H9 (cell line): ENCODE results near the gene C6orf62. TPM values are rescaled to one million over a fixed set of nuclear protein-coding genes. Genes with fewer than 3 reads are reported as not detected.
A peak's percentile ranks its signal among the peaks of the same experiment; 100 is the strongest.
"Not testable (repeated sequence)": the region's sequence is repeated elsewhere in the genome, so short reads cannot be mapped to it uniquely, and the experiment has no call there.

Source experiments
- DNase-seq: peaks from one replicate; pipeline ENCODE4 v3.0.0-alpha.2; 2017
- H2AFZ ChIP-seq: one replicate; pipeline ENCODE4 v1.6.1; 2013; ENCODE audit warnings: mild to moderate bottlenecking, low read length, control low read depth, moderate library complexity
- H2AK5ac ChIP-seq: 2 replicates; pipeline ENCODE4 v1.6.1; 2013; ENCODE audit warnings: low read length, control low read depth, mixed read lengths; ENCODE audit not compliant: insufficient read length
- H2BK120ac ChIP-seq: one replicate; pipeline ENCODE4 v1.6.1; 2013; ENCODE audit warnings: low read depth, mild to moderate bottlenecking, low read length, control low read depth, inconsistent platforms; ENCODE audit not compliant: poor library complexity, severe bottlenecking
- H2BK12ac ChIP-seq: 2 replicates; pipeline ENCODE4 v1.6.1; 2013; ENCODE audit warnings: low read length, control low read depth, mixed read lengths, low read depth; ENCODE audit not compliant: insufficient read length
- H2BK15ac ChIP-seq: 2 replicates; pipeline ENCODE4 v1.6.1; 2013; ENCODE audit warnings: low read depth, low read length, control low read depth
- H2BK20ac ChIP-seq: one replicate; pipeline ENCODE4 v1.6.1; 2013; ENCODE audit warnings: low read depth, mild to moderate bottlenecking, low read length, control low read depth, inconsistent platforms; ENCODE audit not compliant: poor library complexity, severe bottlenecking
- H2BK5ac ChIP-seq: 2 replicates; pipeline ENCODE4 v1.6.1; 2013; ENCODE audit warnings: low read length, control low read depth, mixed read lengths; ENCODE audit not compliant: insufficient read length
- H3K14ac ChIP-seq: 2 replicates; pipeline ENCODE4 v1.6.1; 2013; ENCODE audit warnings: low read length, control low read depth; ENCODE audit not compliant: insufficient read depth
- H3K18ac ChIP-seq: 2 replicates; pipeline ENCODE4 v1.6.1; 2013; ENCODE audit warnings: low read depth, mild to moderate bottlenecking, mixed read lengths, low read length, control low read depth; ENCODE audit not compliant: insufficient read length
- H3K23ac ChIP-seq: 2 replicates; pipeline ENCODE4 v1.6.1; 2013; ENCODE audit warnings: low read length, control low read depth, mixed read lengths, low read depth; ENCODE audit not compliant: insufficient read length
- H3K23me2 ChIP-seq: 2 replicates; pipeline ENCODE4 v1.6.1; 2013; ENCODE audit warnings: low read depth, mild to moderate bottlenecking, mixed read lengths, low read length, control low read depth; ENCODE audit not compliant: insufficient read length, poor library complexity, severe bottlenecking
- H3K27ac ChIP-seq: 2 replicates; pipeline ENCODE4 v1.5.1; 2013; ENCODE audit warnings: low read length, control low read depth, mixed read lengths, low read depth; ENCODE audit not compliant: insufficient read length
- H3K27me3 ChIP-seq: 2 replicates; pipeline ENCODE4 v1.6.1; 2013; ENCODE audit warnings: low read length, control low read depth, inconsistent platforms; ENCODE audit not compliant: insufficient read depth
- H3K4ac ChIP-seq: 2 replicates; pipeline ENCODE4 v1.6.1; 2013; ENCODE audit warnings: low read depth, mild to moderate bottlenecking, control low read depth, inconsistent platforms, low read length, moderate library complexity
- H3K4me1 ChIP-seq: 2 replicates; pipeline ENCODE4 v1.6.1; 2013; ENCODE audit warnings: low read length, control low read depth, inconsistent platforms; ENCODE audit not compliant: insufficient read depth
- H3K4me2 ChIP-seq: 2 replicates; pipeline ENCODE4 v1.6.1; 2013; ENCODE audit warnings: low read length, control low read depth, mixed read lengths; ENCODE audit not compliant: insufficient read length, insufficient read depth
- H3K56ac ChIP-seq: 2 replicates; pipeline ENCODE4 v1.6.1; 2013; ENCODE audit warnings: low read depth, mild to moderate bottlenecking, mixed read lengths, low read length, control low read depth; ENCODE audit not compliant: insufficient read length
- H3K79me1 ChIP-seq: 2 replicates; pipeline ENCODE4 v1.6.1; 2013; ENCODE audit warnings: low read depth, mild to moderate bottlenecking, moderate library complexity, low read length, control low read depth, inconsistent platforms; ENCODE audit not compliant: insufficient read depth, poor library complexity, severe bottlenecking
- H3K79me2 ChIP-seq: 2 replicates; pipeline ENCODE4 v1.6.1; 2013; ENCODE audit warnings: low read length, control low read depth, inconsistent platforms; ENCODE audit not compliant: insufficient read depth
- H3K9ac ChIP-seq: 2 replicates; pipeline ENCODE4 v1.6.1; 2013; ENCODE audit warnings: low read length, control low read depth, mixed read lengths; ENCODE audit not compliant: insufficient read length; ENCODE audit errors: extremely low read depth
- H3K9me3 ChIP-seq: one replicate; pipeline ENCODE4 v1.6.1; 2013; ENCODE audit warnings: low read depth, low read length, inconsistent platforms; ENCODE audit not compliant: control insufficient read depth
- H3T11ph ChIP-seq: one replicate; pipeline ENCODE4 v1.6.1; 2013; ENCODE audit warnings: mild to moderate bottlenecking, low read length, control low read depth, inconsistent platforms
- H4K20me1 ChIP-seq: one replicate; pipeline ENCODE4 v1.6.1; 2013; ENCODE audit not compliant: control insufficient read depth, insufficient read length, insufficient read depth
- H4K5ac ChIP-seq: 2 replicates; pipeline ENCODE4 v1.6.1; 2013; ENCODE audit warnings: low read depth, mild to moderate bottlenecking, mixed read lengths, low read length, control low read depth; ENCODE audit not compliant: insufficient read length
- H4K8ac ChIP-seq: replicated peaks from 2 replicates; pipeline ENCODE4 v1.6.1; 2013; ENCODE audit warnings: low read length, control low read depth, mixed read lengths, low read depth; ENCODE audit not compliant: insufficient read length
- H4K91ac ChIP-seq: 2 replicates; pipeline ENCODE4 v1.6.1; 2013; ENCODE audit warnings: low read depth, mild to moderate bottlenecking, moderate library complexity, mixed read lengths, low read length, control low read depth; ENCODE audit not compliant: insufficient read length
- H3K27ac Mint-ChIP-seq, 3 experiments: 2 replicates in 2 of 3; 3 replicates in 1 of 3; pipeline ENCODE4 v1.8.0; 2020 to 2021; ENCODE audit warnings: mixed read lengths in 3 of 3, mild to moderate bottlenecking in 1 of 3, moderate library complexity in 1 of 3
- H3K27me3 Mint-ChIP-seq: 2 replicates; pipeline ENCODE4 v1.8.0; 2021; ENCODE audit warnings: low read depth, mild to moderate bottlenecking, moderate library complexity, mixed read lengths
- H3K36me3 Mint-ChIP-seq, 3 experiments: 2 replicates in 2 of 3; 3 replicates in 1 of 3; pipeline ENCODE4 v1.8.0; 2020 to 2021; ENCODE audit warnings: low read depth in 3 of 3, mixed read lengths in 3 of 3; ENCODE audit not compliant: insufficient read depth in 1 of 3
- H3K4me1 Mint-ChIP-seq, 2 experiments: 2 replicates each; pipeline ENCODE4 v1.8.0; 2020; ENCODE audit warnings: mixed read lengths in 2 of 2
- H3K4me3 Mint-ChIP-seq, 2 experiments: 2 replicates in 1 of 2; 3 replicates in 1 of 2; pipeline ENCODE4 v1.8.0; 2020 to 2021; ENCODE audit warnings: mild to moderate bottlenecking in 2 of 2, mixed read lengths in 2 of 2, moderate library complexity in 1 of 2
- H3K9me3 Mint-ChIP-seq, 2 experiments: 2 replicates in 1 of 2; 3 replicates in 1 of 2; pipeline ENCODE4 v1.8.0; 2020; ENCODE audit warnings: mild to moderate bottlenecking in 2 of 2, mixed read lengths in 2 of 2, moderate library complexity in 1 of 2
- WGBS: extraction: QIAGEN DNeasy Blood & Tissue Kit; methylation state at CpG from one replicate; pipeline ENCODE4 v1.1.7; 2013; ENCODE audit warnings: missing lambda C conversion rate, low lambda C conversion rate, mixed read lengths; ENCODE audit not compliant: insufficient read length; ENCODE audit errors: extremely low coverage; 5-methylcytosine and 5-hydroxymethylcytosine counted together
- total RNA-seq: library from RNA; stranded (reverse); gene quantifications from 2 replicates; pipeline ENCODE4 v1.2.1, GENCODE V29; 2021
- TF ChIP-seq, protein P1 (sequence below): fragments of 200-600 bp; sonication (generic); conservative IDR thresholded peaks from 3 replicates; pipeline ENCODE4 v1.8.0; 2021; ENCODE audit warnings: antibody characterized with exemption, mild to moderate bottlenecking

The C6orf62 gene
- total RNA-seq, 1 experiment from 2014 or later = 125 TPM

DNA sequence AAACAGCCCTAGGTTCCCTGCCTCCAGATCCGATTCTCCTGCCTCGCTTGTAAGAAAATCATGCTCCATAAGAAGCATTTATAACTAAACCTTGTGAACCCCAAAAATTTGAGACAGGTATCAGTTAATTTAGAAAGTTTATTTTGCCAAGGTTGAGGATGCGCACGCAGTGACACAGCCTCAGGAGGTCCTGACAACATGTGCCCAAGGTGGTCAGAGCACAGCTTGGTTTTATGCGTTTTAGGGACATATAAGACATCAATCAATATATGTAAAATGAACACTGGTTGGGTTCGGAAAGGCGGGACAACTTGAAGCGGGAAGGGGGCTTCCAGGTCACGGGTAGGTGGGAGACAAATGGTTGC is 50.0 kb downstream of the C6orf62 start:
- Histone ChIP-seq H2AFZ (no peak overlapping the region), H3K9ac (no peak overlapping the region), H3K14ac (no peak overlapping the region), H4K20me1 (no peaks in the 10 kb centered on the region), H3K56ac (no peak overlapping the region), H4K91ac (no peak overlapping the region), H3K23me2 (peaks cover 12% of the 10 kb centered on the region), H3T11ph (no peak overlapping the region), H4K8ac (no peak overlapping the region), H3K79me2 (peaks cover 8% of the 10 kb centered on the region; the same call in 1 of the 2 replicates), H2BK12ac (no peak overlapping the region), H2BK120ac (no peak overlapping the region), H3K23ac (no peak overlapping the region), H3K4me1 (no peaks in the 10 kb centered on the region), H3K79me1 (no peaks in the 10 kb centered on the region), H4K5ac (no peak overlapping the region), H3K9me3 (peaks cover 25% of the 10 kb centered on the region), H2BK5ac (no peak overlapping the region), H2AK5ac (no peak overlapping the region), H3K18ac (no peak overlapping the region), H2BK15ac (no peak overlapping the region), H3K27me3 (no peaks in the 10 kb centered on the region), H3K4ac (no peak overlapping the region), H2BK20ac (no peak overlapping the region), H3K4me2 (no peak overlapping the region), H3K27ac (no peak overlapping the region)
- TF ChIP-seq, protein P1, sequence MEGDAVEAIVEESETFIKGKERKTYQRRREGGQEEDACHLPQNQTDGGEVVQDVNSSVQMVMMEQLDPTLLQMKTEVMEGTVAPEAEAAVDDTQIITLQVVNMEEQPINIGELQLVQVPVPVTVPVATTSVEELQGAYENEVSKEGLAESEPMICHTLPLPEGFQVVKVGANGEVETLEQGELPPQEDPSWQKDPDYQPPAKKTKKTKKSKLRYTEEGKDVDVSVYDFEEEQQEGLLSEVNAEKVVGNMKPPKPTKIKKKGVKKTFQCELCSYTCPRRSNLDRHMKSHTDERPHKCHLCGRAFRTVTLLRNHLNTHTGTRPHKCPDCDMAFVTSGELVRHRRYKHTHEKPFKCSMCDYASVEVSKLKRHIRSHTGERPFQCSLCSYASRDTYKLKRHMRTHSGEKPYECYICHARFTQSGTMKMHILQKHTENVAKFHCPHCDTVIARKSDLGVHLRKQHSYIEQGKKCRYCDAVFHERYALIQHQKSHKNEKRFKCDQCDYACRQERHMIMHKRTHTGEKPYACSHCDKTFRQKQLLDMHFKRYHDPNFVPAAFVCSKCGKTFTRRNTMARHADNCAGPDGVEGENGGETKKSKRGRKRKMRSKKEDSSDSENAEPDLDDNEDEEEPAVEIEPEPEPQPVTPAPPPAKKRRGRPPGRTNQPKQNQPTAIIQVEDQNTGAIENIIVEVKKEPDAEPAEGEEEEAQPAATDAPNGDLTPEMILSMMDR = no peak
- peaks cover 17 to 22% of the 10 kb centered on the region in 2 experiments for H3K4me1 Mint-ChIP-seq
- WGBS = no CpG with 5 or more reads among the region's 9 CpGs
- DNase-seq = no peak
- no peak overlapping the region; a peak in 1 of 5 replicates for H3K4me3 Mint-ChIP-seq
- H3K9me3 Mint-ChIP-seq = peaks cover 49 to 55% of the 10 kb centered on the region in 2 experiments
- H3K27ac Mint-ChIP-seq = no peak overlapping the region
- H3K27me3 Mint-ChIP-seq = peaks cover 1% of the 10 kb centered on the region; the same call in 1 of the 2 replicates
- peaks cover 55 to 71% (median 61%) of the 10 kb centered on the region in 3 experiments for H3K36me3 Mint-ChIP-seq

DNA sequence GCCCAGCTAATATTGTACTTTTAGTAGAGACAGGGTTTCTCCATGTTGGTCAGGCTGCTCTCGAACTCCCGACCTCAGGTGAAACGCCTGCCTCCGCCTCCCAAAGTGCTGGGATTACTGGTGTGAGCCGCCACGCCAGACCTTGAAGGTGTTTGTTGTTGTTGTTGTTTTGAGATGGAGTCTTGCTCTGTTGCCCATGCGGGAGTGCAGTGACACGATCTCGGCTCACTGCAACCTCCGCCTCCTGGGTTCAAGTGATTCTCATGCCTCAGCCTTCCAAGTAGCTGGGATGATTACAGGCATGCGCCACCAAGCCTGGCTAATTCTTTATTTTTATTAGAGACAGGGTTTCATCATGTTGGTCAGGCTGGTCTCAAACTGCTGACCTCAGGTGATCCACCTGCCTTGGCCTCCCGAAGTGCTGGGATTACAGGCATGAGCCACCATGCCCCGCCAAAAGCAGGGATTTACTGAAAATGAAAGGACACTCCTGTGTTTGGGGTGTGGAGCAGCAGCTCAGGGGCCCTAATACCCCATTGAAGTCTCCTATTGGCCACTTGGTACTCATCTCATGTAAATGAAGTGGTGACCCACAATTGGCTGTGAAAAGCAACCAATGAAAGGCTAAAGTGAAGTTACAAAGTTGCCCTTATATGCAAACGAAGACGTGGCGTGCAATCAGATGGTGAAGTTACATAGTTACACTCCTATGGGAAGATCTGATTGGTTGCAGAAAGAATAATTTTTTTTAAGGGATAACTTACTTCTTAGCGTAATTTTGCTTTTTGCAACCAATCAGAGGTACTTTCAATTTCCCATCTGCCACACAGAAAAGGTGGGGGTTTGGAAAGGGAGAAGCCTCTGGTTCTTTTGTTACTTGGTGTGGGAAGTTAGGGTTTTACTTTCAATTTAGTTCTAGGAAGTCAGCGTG is 50.6 kb downstream of the C6orf62 start:
- H3K23me2 ChIP-seq = peaks cover 12% of the 10 kb centered on the region
- Mint-ChIP-seq H3K36me3 (peaks cover 55 to 71% (median 61%) of the 10 kb centered on the region in 3 experiments), H3K9me3 (peaks cover 42 to 48% of the 10 kb centered on the region in 2 experiments), H3K4me1 (peaks cover 20 to 22% of the 10 kb centered on the region in 2 experiments), H3K4me3 (peak overlapping the region; percentile 91 to 95)
- not testable (repeated sequence) for H3K14ac ChIP-seq, H3K27ac ChIP-seq, H3K4ac ChIP-seq, H3K56ac ChIP-seq, H2AFZ ChIP-seq, H3K23ac ChIP-seq, H4K5ac ChIP-seq, H4K8ac ChIP-seq, H2BK120ac ChIP-seq, H2AK5ac ChIP-seq, H2BK20ac ChIP-seq, H3K9ac ChIP-seq, H3K27ac Mint-ChIP-seq, H3K79me2 ChIP-seq, DNase-seq, H2BK15ac ChIP-seq, H3T11ph ChIP-seq, H2BK5ac ChIP-seq, H3K18ac ChIP-seq, H3K4me1 ChIP-seq, H4K91ac ChIP-seq, H4K20me1 ChIP-seq, H3K27me3 ChIP-seq, H3K79me1 ChIP-seq, H2BK12ac ChIP-seq, H3K27me3 Mint-ChIP-seq
- peak overlapping the region; percentile 74 for H3K4me2 ChIP-seq
- peaks cover 22% of the 10 kb centered on the region for H3K9me3 ChIP-seq
- no CpG with 5 or more reads among the region's 18 CpGs for WGBS
